MG63 (cell line): ENCODE data around the gene ALDH6A1. TPM values are rescaled to one million over a fixed set of nuclear protein-coding genes. Genes with fewer than 3 reads are reported as not detected.

Experiments
- DNase-seq: peaks from one replicate; pipeline ENCODE4 v3.0.0-alpha.2; 2020
- H3K27me3 ChIP-seq: fragments of 250-450 bp; sonication (Bioruptor Pico); 2 replicates; pipeline ENCODE4 v1.5.1; 2020; ENCODE audit warnings: mild to moderate bottlenecking, moderate library complexity
- H3K36me3 ChIP-seq: fragments of 250-450 bp; sonication (Bioruptor Pico); 2 replicates; pipeline ENCODE4 v1.5.1; 2020; ENCODE audit warnings: mild to moderate bottlenecking, moderate library complexity
- H3K4me3 ChIP-seq: fragments of 250-450 bp; sonication (Bioruptor Pico); 2 replicates; pipeline ENCODE4 v1.5.1; 2020; ENCODE audit warnings: mild to moderate bottlenecking, moderate library complexity
- H3K9me3 ChIP-seq: fragments of 250-450 bp; sonication (Bioruptor Pico); 2 replicates; pipeline ENCODE4 v1.5.1; 2020; ENCODE audit warnings: mild to moderate bottlenecking, moderate library complexity
- total RNA-seq: library from RNA; depleted of rRNA; stranded (reverse); fragments of >200 nt; shearing (Covaris generic); gene quantifications from 2 replicates; pipeline ENCODE4 v1.2.3, GENCODE V29; 2014; ENCODE audit warnings: low replicate concordance

The ALDH6A1 gene
- total RNA-seq, 1 experiment from 2014 or later: 6.6 TPM

DNA sequence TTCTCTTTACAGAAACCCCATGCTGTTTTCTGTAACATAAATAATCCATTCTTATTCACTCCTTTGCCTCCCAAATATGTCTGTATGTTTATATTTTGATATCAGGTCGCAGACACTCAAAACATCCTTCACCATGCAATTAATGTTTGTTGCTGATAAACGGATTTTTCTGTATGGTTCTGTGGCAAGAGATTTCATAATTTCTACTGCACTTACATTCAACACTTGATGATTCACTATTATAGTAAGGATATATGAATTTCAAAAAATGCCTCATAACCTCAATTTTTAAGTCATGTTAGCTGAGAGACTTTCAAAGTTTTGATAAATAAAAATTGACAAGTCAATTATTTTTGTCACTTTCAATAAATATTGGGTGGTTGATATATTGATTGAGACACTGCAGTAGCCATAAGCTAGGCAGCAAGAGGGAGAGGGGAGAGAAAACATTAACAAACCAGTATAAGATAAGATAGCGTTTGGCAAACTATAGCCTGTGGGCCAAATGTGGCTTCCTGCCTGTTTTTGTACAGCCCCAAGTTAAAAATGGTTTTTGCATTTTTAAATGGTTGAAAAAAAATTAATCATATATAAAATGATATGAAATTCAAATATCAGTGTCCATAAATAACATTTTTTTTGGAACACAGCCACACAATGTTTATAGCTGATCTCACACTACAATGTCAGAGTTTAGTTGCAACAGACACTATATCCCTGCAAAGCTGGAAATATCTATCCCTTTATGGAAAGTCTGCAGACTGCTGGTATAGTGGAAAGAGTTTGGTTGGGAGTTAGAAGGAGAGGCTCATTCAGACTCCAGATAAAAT lies 18.3 kb downstream of the ALDH6A1 start:
- no peaks in the 10 kb centered on the region for H3K36me3 ChIP-seq
- DNase-seq: no peak
- no peak overlapping the region for H3K4me3 ChIP-seq
- no peaks in the 10 kb centered on the region for H3K27me3 ChIP-seq
- H3K9me3 ChIP-seq: no peaks in the 10 kb centered on the region

DNA sequence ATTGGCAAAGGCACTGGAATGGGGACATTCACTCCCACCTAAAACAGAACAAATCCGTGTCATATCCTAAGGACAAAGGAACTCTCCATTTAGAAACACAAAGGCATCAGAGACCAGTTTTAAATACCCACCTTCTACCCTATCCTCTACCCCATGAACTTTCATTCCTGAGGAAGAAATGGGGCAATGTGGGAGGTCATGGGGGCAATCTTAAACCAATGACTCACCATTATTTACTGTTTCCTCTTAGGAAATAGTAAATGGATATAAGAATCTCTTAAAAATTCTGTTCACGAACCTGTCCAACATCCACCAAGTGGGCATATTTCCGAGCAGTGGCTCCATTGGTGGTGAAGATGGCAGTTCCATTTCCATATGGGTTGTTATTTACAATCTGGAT lies 19.4 kb downstream of the ALDH6A1 start:
- H3K36me3 ChIP-seq: no peaks in the 10 kb centered on the region
- H3K27me3 ChIP-seq: no peaks in the 10 kb centered on the region
- no peak for DNase-seq
- no peaks in the 10 kb centered on the region for H3K9me3 ChIP-seq
- H3K4me3 ChIP-seq: no peak overlapping the region

DNA sequence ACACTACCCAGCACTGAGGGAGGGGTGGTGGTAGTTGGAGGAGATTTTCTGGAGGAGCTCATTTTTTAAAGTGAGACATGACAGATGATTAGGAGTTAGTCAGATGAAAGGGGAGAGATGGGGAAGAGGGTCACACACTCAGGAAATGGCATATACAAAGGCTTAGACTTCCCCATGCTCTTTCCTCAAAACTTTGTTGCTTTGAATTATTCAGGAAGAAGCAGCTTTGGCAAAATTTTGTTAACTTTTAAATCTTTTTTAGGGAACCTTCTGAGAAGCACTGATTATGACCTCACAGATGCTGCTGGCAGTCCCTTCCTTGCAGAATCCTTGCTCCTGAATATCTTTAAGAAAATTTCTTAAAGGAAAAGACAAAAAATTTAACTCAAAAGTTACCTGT lies 19.8 kb downstream of the ALDH6A1 start:
- DNase-seq: no peak
- Histone ChIP-seq H3K9me3 (no peaks in the 10 kb centered on the region), H3K27me3 (no peaks in the 10 kb centered on the region), H3K4me3 (no peak overlapping the region), H3K36me3 (no peaks in the 10 kb centered on the region)

DNA sequence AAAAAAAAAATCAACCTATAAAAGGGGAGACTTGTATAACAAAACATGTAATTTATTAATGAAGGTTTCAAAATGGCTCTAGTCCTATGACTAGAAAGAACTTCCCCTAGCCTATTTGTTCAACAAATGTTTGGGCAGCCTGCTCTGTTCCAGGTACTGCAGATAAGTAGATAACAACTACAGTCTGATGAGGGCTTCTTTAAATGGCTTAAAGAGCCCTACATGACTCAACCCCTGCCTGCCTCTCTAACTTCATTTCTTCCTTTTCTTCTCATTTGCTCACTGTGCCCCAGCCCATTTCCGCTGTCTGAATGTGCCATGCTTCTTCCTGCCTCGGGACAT lies 21.5 kb downstream of the ALDH6A1 start:
- peak; percentile 47 for DNase-seq
- Histone ChIP-seq H3K9me3 (no peaks in the 10 kb centered on the region), H3K27me3 (no peaks in the 10 kb centered on the region), H3K4me3 (no peak overlapping the region), H3K36me3 (no peaks in the 10 kb centered on the region)

DNA sequence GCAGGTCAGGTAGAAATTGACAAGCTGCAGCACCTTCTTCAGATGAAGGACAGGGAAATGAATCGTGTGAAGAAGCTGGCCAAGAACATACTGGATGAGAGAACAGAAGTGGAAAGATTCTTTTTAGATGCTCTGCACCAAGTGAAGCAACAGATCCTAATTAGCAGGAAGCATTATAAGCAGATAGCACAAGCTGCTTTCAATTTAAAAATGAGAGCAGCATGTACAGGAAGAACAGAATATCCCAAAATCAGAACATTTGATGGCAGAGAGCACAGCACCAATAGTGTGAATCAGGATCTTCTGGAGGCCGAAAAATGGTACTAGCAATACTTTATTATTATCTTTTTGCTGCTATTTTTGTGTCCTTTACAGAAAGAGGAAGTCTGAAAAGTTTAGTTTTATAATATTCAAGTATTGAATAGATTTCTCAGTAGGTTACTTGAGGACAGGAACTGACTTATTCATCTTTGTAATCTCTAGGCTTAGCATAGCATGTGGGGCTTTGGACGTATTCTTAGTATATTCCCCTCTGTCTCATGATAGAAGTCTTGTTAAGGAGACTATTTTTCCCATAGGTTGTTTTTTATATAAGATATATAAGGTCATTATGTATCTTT lies 34.3 kb downstream of the ALDH6A1 start:
- Histone ChIP-seq H3K9me3 (no peaks in the 10 kb centered on the region), H3K4me3 (no peak overlapping the region), H3K27me3 (no peaks in the 10 kb centered on the region), H3K36me3 (no peaks in the 10 kb centered on the region)
- DNase-seq: no peak

DNA sequence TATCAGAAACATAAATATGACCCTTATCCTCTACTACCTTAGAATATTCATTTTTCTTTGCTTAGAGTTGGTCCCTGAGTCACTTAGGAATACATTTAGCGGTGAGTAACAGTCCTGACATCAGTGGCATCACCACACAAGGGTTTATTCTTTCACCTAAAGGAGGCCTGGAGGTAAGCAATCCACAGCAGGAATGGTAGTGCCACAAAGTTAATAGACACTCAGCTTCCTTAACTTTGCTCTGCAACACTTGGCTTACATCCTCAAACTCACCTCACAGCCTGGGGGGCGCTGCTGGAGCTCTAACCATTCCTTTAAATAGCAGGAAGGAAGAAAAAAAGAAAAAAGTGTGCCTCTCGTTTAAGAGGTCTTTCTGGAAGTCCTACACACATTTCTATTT lies 36.0 kb downstream of the ALDH6A1 start:
- DNase-seq: no peak
- Histone ChIP-seq H3K9me3 (no peaks in the 10 kb centered on the region), H3K27me3 (no peaks in the 10 kb centered on the region), H3K4me3 (no peak overlapping the region), H3K36me3 (no peaks in the 10 kb centered on the region)

DNA sequence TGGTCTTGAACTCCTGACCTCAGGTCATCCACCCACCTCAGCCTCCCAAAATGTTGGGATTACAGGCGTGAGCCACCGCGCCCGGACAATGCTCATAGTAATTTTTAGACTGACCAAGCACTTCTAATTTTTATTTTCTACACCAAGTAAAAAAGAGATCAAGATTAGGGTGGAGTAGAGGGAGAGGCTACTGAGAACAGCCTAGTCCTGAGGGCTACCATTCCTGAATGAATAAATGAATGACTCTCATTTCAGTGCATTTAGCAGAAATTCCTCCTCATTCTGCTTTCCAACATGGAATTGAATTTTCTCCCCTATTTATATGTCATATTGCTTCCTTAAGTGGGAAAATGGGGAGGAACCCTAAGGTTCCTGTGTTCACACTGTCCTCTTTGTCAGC lies 38.7 kb downstream of the ALDH6A1 start:
- Histone ChIP-seq H3K27me3 (no peaks in the 10 kb centered on the region), H3K4me3 (no peak overlapping the region), H3K36me3 (no peaks in the 10 kb centered on the region), H3K9me3 (no peaks in the 10 kb centered on the region)
- DNase-seq: no peak

DNA sequence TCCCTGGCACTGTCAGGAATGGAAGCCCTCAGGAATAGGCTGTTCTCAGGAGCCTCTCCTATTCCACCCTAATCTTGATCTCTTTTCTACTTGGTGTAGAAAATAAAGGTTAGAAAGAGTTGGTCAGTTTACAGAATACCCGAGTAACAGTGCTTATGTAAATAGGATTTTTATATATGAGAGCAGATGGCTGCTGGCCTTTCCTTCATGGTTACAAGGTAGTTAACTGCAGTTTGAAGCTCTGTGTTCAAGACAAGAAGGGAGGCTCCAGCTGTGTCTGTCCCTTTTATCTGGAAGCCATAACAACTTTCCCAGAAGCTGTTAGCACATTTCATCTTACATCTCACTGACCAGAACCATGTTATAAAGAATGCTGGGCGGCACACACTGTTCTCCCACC lies 42.0 kb downstream of the ALDH6A1 start:
- Histone ChIP-seq H3K36me3 (no peaks in the 10 kb centered on the region), H3K27me3 (no peaks in the 10 kb centered on the region), H3K9me3 (no peaks in the 10 kb centered on the region), H3K4me3 (no peak overlapping the region)
- no peak for DNase-seq

DNA sequence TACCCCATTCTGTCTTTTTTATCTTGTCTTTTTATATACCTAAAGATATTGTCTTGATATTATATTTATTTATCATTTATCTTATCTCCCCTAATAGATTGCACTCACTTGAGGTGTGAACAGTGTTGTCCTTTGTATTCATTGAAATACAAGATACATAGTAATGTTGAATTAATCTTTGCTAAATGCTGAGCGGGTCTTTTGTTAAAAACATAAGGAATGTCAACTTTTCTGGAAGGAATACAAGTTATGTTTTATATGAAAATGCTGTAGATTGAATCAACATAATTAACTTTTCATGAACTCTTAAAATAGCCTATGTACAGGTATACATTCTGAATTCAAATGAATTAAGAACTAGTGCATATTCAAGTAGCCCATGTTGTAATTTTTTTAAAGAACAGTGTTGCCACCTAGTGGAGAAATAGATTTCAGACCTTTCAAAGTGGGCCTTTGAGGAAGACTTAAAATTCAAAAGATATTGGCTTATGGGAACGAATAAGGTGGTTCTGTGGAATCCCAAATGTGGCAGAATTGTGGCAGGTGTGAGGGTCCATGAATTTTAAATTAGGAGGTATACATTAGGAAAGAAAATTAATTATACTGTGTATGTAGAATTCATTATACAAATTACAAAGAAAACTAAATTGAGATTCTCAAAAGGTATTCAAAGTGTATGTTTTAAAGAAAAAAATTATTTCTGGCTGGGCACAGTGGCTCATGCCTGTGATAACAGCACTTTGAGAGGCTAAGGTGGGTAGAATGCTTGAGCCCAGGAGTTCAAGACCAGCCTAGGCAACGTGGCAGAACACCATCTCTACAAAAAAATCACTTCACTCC lies 46.0 kb downstream of the ALDH6A1 start:
- DNase-seq: no peak
- Histone ChIP-seq H3K27me3 (no peaks in the 10 kb centered on the region), H3K9me3 (no peaks in the 10 kb centered on the region), H3K36me3 (no peaks in the 10 kb centered on the region), H3K4me3 (no peak overlapping the region)

DNA sequence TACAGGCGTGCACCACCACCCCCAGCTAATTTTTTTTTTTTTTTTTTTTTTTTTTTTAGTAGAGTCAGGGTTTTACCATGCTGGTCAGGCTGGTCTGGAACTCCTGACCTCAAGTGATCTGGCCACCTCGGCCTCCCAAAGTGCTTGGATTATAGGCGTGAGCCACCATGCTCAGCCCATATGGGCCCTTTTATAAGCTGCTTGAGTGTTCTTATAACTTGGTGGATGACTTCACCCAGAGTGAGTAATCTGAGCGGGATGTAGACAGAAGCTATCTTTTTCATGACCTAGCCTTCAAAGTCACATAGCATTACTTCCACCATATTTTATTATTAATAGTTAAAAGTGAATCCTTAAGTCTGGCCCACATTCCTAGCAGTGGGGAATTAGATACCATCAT lies 48.7 kb downstream of the ALDH6A1 start:
- no peak overlapping the region for H3K4me3 ChIP-seq
- DNase-seq: no peak
- no peaks in the 10 kb centered on the region for H3K9me3 ChIP-seq
- H3K27me3 ChIP-seq: no peaks in the 10 kb centered on the region
- no peaks in the 10 kb centered on the region for H3K36me3 ChIP-seq

DNA sequence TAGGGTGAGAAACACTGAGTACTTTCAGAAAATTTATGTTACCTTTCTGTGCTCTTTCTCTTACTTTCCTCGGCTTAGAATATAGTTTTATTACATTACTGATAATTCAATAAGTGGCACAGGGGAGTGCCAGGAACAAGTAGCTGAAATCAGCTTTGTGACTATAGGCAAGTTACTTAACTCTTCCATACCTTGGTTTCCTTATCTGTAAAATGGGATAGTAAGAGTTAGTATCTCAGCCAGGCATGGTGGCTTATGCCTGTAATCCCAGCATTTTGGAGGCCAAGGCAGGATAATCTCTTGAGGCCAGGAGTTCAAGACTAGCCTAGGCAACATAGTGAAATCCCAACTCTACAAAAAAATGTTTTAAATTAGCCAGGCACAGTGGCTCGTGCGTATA lies 49.7 kb downstream of the ALDH6A1 start:
- H3K27me3 ChIP-seq: no peaks in the 10 kb centered on the region
- DNase-seq: no peak

DNA sequence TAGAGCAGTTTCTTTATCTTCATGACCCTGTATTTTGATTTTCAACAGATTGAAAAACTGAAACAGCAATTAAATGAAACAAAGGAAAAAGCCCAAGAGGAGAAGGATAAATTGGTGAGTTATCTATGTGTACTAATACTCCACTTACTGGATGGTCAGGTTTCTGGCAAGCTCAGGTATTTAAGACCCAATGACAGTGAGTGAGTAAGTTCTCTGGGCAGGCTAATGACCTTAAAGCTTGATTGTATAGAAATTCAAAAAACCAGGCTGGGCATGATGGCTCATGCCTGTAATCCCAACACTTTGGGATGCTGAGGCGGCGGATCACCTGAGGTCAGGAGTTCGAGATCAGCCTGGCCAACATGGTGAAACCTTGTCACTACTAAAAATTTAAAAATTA lies 55.1 kb downstream of the ALDH6A1 start:
- Histone ChIP-seq H3K27me3 (no peaks in the 10 kb centered on the region), H3K4me3 (no peak overlapping the region), H3K9me3 (no peaks in the 10 kb centered on the region), H3K36me3 (no peaks in the 10 kb centered on the region)
- DNase-seq: no peak

More for the DNA sequence above, 49.7 kb downstream of the ALDH6A1 start:
- Histone ChIP-seq H3K9me3 (no peaks in the 10 kb centered on the region), H3K4me3 (no peak overlapping the region), H3K36me3 (no peaks in the 10 kb centered on the region)

DNA sequence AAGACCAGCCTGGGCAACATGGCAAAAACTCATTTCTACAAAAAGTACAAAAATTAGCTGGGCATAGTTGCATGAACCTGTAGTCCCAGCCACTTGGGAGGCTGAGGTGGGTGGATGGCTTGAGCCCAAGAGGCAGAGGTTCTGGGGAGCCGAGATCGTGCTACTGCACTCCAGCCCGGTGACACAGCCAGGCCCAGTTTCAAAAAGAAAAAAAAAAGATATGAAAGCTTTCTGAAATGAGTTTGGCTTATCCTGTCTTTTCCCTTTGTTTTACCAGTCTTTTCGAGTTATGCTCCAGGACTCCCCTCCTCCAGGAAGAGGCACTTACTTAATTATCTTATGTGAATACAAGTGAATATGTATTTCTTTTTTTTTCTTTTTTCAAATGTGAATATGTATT lies 61.9 kb downstream of the ALDH6A1 start:
- Histone ChIP-seq H3K27me3 (no peaks in the 10 kb centered on the region), H3K36me3 (no peaks in the 10 kb centered on the region)

DNA sequence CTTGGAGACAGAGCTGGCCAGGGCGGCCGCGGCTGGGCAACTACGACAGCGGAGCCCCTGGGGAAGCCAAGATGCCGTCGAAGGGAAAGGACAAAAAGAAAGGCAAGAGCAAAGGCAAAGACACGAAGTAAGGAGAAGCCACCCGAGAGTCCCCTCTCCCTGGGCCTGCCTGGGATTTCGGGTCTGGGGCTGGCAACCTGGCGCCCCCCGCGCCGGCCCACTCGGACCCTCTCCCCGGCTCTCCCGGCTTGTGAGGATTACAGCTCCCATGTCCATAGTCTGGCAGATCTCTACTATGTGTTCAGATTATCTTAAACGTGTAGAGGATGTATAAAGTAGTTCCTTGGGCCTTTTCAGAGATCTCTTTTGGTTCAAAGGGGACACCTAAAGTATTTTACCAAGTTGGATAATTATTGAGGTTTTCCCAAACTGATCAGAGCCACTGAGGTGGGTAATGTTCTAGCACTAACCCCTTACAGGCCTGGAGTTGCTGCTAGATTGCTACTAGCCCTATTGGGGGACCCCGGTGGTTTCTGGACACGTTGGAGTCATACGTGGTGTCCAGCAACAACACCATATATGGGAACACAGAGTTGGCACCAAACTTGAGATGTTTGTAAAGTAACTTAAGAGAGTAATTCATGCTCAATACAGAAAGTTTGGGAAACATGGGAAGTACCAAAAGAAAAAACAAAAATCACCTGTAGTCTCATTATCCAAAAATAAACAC lies 64.7 kb downstream of the ALDH6A1 start:
- Histone ChIP-seq H3K27me3 (no peaks in the 10 kb centered on the region), H3K36me3 (no peaks in the 10 kb centered on the region), H3K4me3 (peak overlapping the region; percentile 86), H3K9me3 (no peaks in the 10 kb centered on the region)
- no peak for DNase-seq

More for the DNA sequence above, 61.9 kb downstream of the ALDH6A1 start:
- no peak for DNase-seq
- no peak overlapping the region for H3K4me3 ChIP-seq
- no peaks in the 10 kb centered on the region for H3K9me3 ChIP-seq

DNA sequence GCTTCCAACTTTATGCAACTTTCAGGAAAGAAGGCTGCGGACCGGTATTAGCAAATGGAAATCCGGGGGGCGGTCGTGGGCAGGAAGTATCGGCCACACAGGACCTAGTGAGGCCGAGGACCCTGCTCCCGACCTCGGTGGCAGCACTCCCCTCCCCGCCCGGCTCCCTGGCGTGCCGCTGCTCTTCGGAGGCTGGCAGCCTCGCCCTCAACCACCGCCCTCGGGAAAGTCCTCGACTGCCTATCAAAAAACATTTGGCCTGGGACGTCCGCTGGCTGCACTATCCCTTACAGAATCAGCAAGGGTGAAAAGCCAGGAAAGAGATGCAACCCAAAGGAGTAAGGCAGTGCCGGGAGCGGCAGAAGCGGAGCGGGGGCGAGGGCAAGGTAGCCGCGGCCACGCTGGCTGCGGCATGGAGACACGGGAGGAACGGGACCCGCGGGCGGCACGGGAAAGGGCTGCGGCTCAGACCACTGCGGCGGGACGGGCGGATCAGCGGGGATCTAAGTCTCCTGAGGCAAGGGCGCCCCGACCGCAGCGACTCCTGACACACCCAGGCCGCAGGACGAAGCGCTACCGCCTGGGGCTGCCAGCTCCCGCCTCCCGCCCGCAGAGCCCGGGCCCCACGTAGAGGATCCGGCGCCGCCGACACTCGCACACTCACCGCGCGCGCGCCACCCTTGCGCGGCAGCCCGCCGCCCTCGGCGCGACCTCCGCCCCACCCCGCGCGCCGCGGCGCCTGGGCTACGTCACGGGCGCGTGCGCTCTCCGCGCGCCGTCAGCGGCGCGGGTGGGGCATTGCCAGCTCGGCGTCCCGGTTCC lies 65.5 kb downstream of the ALDH6A1 start, which contains the start of the genes BBOF1 and ENTPD5:
Gene BBOF1 (plus strand): TSS at position 764 of the 822 bp plus-strand sequence. CDS start 130 bp downstream, outside the sequence.
Gene ENTPD5 (minus strand): TSS at position 703 of the 822 bp plus-strand sequence. CDS start 31,186 bp downstream, outside the sequence.
- DNase-seq: peak; percentile 83

DNA sequence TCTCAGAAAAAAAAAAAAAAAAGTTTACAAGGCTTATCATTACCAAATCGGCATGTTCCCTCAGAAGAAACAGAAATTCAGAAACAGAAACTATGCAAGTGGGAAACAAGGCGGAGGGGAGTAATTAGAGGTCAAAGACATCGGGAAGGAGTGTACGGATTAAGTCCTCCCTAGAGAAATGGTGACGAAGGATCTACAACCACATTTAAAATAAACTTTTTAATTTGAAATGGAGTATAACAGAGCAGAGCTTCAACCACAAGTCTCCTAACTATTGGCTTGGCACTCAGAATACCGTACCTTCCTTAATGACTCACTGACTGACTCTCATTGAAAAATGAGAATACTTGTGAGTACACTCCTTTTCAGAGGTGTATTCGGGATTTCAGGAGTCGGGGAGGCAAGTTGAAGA lies 66.1 kb downstream of the ALDH6A1 start:
- Histone ChIP-seq H3K9me3 (no peaks in the 10 kb centered on the region), H3K4me3 (peak overlapping the region; percentile 86), H3K36me3 (no peaks in the 10 kb centered on the region), H3K27me3 (no peaks in the 10 kb centered on the region)
- no peak for DNase-seq

More for the DNA sequence above, 65.5 kb downstream of the ALDH6A1 start, which contains the start of the genes BBOF1 and ENTPD5:
- H3K4me3 ChIP-seq: peak within 1 kb of the TSS; percentile 86
- no peaks in the 10 kb centered on the region for H3K27me3 ChIP-seq
- H3K9me3 ChIP-seq: no peaks in the 10 kb centered on the region
- H3K36me3 ChIP-seq: no peaks in the 10 kb centered on the region
